ENCODE results near the gene TUBB4B. TPM values are rescaled to one million over a fixed set of nuclear protein-coding genes. Genes with fewer than 3 reads are reported as not detected.

The TUBB4B gene
- polyA plus RNA-seq, 1 of the 3 experiments (the other 2 are of a cell fraction): 508 TPM

DNA sequence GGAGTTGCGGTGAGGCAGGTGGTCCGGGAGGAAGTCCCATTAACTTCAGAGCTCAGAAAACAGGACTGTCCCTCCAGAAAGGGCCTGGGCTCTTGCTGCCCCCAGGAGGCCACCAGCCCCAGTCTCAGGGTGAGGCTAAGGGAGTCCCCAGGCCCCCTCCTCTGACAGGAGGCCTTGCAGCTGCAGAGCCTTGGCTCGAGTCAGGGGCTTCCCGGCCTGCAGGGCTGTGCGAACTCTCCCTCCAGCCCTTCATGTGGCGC is 6.8 kb downstream of the TUBB4B start:
- no peaks in the 10 kb centered on the region for H3K9me2 ChIP-seq
- CTCF ChIA-PET: interaction anchor here (1.2 to 8.2 kb wide), 2 partner anchors 11 to 183 kb away, joined by 4 to 38 read pairs; no protein-coding TSS in a partner anchor
- H3K9me3 ChIP-seq: no peaks in the 10 kb centered on the region
- peaks cover 5 to 11% of the 10 kb centered on the region in 2 experiments; a peak in 1 of 4 replicates for H3K4me1 ChIP-seq (ENCODE audit: control insufficient read depth in 1 of 2, insufficient read depth in 2 of 2, low read depth in 1 of 2, low read length in 1 of 2)
- POLR2A ChIA-PET: no interaction called here
- peaks cover 7% of the 10 kb centered on the region for H3F3A ChIP-seq (replicated peaks; ENCODE audit: insufficient read depth)
- H3K4me2 ChIP-seq: no peak overlapping the region
- H3K79me2 ChIP-seq (ENCODE audit: insufficient read depth): peaks cover 14% of the 10 kb centered on the region
- TF ChIP-seq GATA2 (CRISPR knock-in tag; IDR thresholded peaks at IDR 0.05): no peak
- TF ChIP-seq FOXM1 (IDR thresholded peaks at IDR 0.05; ENCODE audit: low read depth): no peak
- TF ChIP-seq PBX3 (IDR thresholded peaks at IDR 0.05): no peak
- no peak for TF ChIP-seq EZH2phosphoT487 (IDR thresholded peaks at IDR 0.05; ENCODE audit: borderline replicate concordance, low read depth)
- TF ChIP-seq MXI1 (IDR thresholded peaks at IDR 0.05; ENCODE audit: low read depth, low read length): no peak
- no peak for TF ChIP-seq RCOR1 (IDR thresholded peaks at IDR 0.05; ENCODE audit: low read length)
- TF ChIP-seq, protein P1, sequence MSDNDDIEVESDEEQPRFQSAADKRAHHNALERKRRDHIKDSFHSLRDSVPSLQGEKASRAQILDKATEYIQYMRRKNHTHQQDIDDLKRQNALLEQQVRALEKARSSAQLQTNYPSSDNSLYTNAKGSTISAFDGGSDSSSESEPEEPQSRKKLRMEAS (IDR thresholded peaks at IDR 0.05; ENCODE audit: low read depth): no peak
- no peak for TF ChIP-seq GABPA (IDR thresholded peaks at IDR 0.05; ENCODE audit: low read depth)
- TF ChIP-seq TAF1 (IDR thresholded peaks at IDR 0.05; ENCODE audit: borderline replicate concordance, low read depth, low read length): no peak
- no peak for TF ChIP-seq USF2 (IDR thresholded peaks at IDR 0.05; ENCODE audit: borderline replicate concordance, low read depth, low read length)
- TF ChIP-seq, protein P2, sequence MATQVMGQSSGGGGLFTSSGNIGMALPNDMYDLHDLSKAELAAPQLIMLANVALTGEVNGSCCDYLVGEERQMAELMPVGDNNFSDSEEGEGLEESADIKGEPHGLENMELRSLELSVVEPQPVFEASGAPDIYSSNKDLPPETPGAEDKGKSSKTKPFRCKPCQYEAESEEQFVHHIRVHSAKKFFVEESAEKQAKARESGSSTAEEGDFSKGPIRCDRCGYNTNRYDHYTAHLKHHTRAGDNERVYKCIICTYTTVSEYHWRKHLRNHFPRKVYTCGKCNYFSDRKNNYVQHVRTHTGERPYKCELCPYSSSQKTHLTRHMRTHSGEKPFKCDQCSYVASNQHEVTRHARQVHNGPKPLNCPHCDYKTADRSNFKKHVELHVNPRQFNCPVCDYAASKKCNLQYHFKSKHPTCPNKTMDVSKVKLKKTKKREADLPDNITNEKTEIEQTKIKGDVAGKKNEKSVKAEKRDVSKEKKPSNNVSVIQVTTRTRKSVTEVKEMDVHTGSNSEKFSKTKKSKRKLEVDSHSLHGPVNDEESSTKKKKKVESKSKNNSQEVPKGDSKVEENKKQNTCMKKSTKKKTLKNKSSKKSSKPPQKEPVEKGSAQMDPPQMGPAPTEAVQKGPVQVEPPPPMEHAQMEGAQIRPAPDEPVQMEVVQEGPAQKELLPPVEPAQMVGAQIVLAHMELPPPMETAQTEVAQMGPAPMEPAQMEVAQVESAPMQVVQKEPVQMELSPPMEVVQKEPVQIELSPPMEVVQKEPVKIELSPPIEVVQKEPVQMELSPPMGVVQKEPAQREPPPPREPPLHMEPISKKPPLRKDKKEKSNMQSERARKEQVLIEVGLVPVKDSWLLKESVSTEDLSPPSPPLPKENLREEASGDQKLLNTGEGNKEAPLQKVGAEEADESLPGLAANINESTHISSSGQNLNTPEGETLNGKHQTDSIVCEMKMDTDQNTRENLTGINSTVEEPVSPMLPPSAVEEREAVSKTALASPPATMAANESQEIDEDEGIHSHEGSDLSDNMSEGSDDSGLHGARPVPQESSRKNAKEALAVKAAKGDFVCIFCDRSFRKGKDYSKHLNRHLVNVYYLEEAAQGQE (IDR thresholded peaks at IDR 0.05; ENCODE audit: low read depth, low read length): no peak
- DNase-seq: no peak
- no peak overlapping the region for H3K27ac ChIP-seq (ENCODE audit: low read depth in 2 of 2, low read length in 1 of 2)
- H3K27me3 ChIP-seq (ENCODE audit: insufficient read depth): no peaks in the 10 kb centered on the region
- WGBS (ENCODE audit: low lambda C conversion rate): 80% methylated on average over 3 of the region's 6 CpGs
- no peak overlapping the region for H2AFZ ChIP-seq (ENCODE audit: low read depth)
- no peak overlapping the region for H3K9ac ChIP-seq
- peaks cover 5 to 9% of the 10 kb centered on the region in 2 experiments for H3K36me3 ChIP-seq (replicated peaks in 1 of 2; ENCODE audit: control insufficient read depth in 1 of 2, insufficient read depth in 2 of 2, low read length in 1 of 2)
- H3K4me3 ChIP-seq (ENCODE audit: low read depth in 2 of 2, low read length in 1 of 2): no peak overlapping the region
- H4K20me1 ChIP-seq (ENCODE audit: insufficient read depth): peaks cover 16% of the 10 kb centered on the region

Data from SK-N-SH (cell line).